Gastrocnemius medialis (tissue), 4 donors: ENCODE data around the gene INMT.

Source experiments
- CTCF ChIP-seq, 5 experiments: fragments of 450-650 bp in 3 of 5; fragments of 200-600 bp in 2 of 5; sonication (generic) in 2 of 5; IDR thresholded peaks in 4 of 5; conservative IDR thresholded peaks in 1 of 5; 1 replicate in 4 of 5; 2 replicates in 1 of 5; pipeline ENCODE4 v1.5.1; 2016 to 2019; ENCODE audit warnings: antibody characterized with exemption in 5 of 5, mild to moderate bottlenecking in 3 of 5, moderate library complexity in 3 of 5
- POLR2A ChIP-seq, 2 donors: fragments of 450-650 bp; IDR thresholded peaks; one replicate each; pipeline ENCODE4 v1.6.1; 2017; ENCODE audit warnings: antibody characterized with exemption in 2 of 2, mild to moderate bottlenecking in 2 of 2, moderate library complexity in 2 of 2

GRCh38 chr7:30751696-30752273 is at the start of gene INMT:
- no peak for TF ChIP-seq POLR2A (IDR thresholded peaks at IDR 0.05)
- TF ChIP-seq CTCF (IDR thresholded peaks at IDR 0.05 in 4 of 5, conservative IDR thresholded peaks at IDR 0.05 in 1 of 5) = no peak
